GM15510 (cell line): ENCODE data around the gene CEP78.

Experiments
- POLR2A ChIP-seq: IDR thresholded peaks from 3 replicates; pipeline ENCODE4 v1.6.1; 2011; ENCODE audit warnings: borderline replicate concordance; ENCODE audit not compliant: insufficient read length; ENCODE audit errors: extremely low read depth

The CEP78 gene

GRCh38 chr9:78306222-78307076, 70.6 kb downstream of the CEP78 start:
- TF ChIP-seq POLR2A = no peak

GRCh38 chr9:78307360-78307759, 71.5 kb downstream of the CEP78 start:
- no peak for TF ChIP-seq POLR2A

GRCh38 chr9:78309066-78309465, 73.2 kb downstream of the CEP78 start:
- TF ChIP-seq POLR2A = no peak

- no peak for TF ChIP-seq POLR2A
Measured at GRCh38 chr9:78311075-78311474, 75.2 kb downstream of the CEP78 start.

- no peak for TF ChIP-seq POLR2A
Measured at GRCh38 chr9:78311886-78312524, 76.1 kb downstream of the CEP78 start.

GRCh38 chr9:78314550-78314949, 78.7 kb downstream of the CEP78 start:
- TF ChIP-seq POLR2A = no peak

- no peak for TF ChIP-seq POLR2A
Measured at GRCh38 chr9:78314953-78315870, 79.3 kb downstream of the CEP78 start.

- no peak for TF ChIP-seq POLR2A
Measured at GRCh38 chr9:78316166-78316892, 80.5 kb downstream of the CEP78 start.

- no peak for TF ChIP-seq POLR2A
Measured at GRCh38 chr9:78319197-78320029, 83.5 kb downstream of the CEP78 start.

- TF ChIP-seq POLR2A = no peak
Measured at GRCh38 chr9:78320030-78320693, 84.3 kb downstream of the CEP78 start.

- no peak for TF ChIP-seq POLR2A
Measured at GRCh38 chr9:78320875-78321496, 85.1 kb downstream of the CEP78 start.

GRCh38 chr9:78321505-78321904, 85.6 kb downstream of the CEP78 start:
- TF ChIP-seq POLR2A = no peak
